Ovary (tissue), 3 donors: ENCODE data around the gene TST.

Source experiments
- CTCF ChIP-seq, 3 donors: fragments of 450-650 bp in 2 of 3; fragments of 200-600 bp in 1 of 3; IDR thresholded peaks; one replicate each; pipeline versions ENCODE4 v1.5.1 to v1.8.0; 2016 to 2022; ENCODE audit warnings: antibody characterized with exemption in 3 of 3, mild to moderate bottlenecking in 1 of 3
- EP300 ChIP-seq: sonication (generic); formaldehyde crosslinking; IDR thresholded peaks from one replicate; pipeline ENCODE4 v1.6.1; 2017; ENCODE audit warnings: antibody characterized with exemption
- POLR2A ChIP-seq: fragments of 450-650 bp; IDR thresholded peaks from one replicate; pipeline ENCODE4 v1.6.1; 2017; ENCODE audit warnings: antibody characterized with exemption, mild to moderate bottlenecking, moderate library complexity
- donor health status: DM: no; HTN: no; CAD: no.

DNA sequence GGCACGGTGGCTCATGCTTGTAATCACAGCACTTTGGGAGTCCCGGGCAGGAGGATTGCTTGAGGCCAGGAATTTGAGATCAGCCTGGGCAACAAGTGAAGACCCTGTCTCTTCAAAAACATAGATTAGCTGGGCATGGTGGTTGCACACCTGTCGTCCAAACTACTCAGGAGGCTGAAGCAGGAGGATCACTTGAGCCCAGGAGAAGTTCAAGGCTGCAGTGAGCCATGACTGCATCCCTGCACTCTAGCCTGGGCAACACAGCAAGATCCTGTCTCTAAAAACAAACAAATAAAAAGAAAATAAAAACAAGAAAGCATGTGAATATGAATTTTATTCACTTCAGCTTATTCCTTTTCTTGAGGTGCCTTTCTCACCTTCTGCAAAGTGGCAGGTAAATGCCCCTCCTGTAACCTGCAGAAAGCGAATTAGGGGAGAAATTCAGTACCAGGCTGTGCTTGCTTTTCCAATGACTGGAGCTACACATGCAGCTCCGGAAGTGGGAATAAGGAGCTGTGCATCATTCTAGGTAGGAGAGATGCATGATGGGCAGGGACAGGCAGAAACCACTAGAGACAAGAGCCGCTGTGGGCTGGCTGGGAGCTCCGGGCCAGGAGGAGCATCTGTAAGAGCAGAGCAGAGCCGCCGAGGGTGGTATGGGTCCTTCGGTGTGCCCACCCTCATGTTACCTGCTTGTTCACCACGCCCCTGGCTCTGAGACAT lies 17.6 kb upstream of the TST start:
- TF ChIP-seq CTCF (IDR thresholded peaks at IDR 0.05), result no peak
- TF ChIP-seq POLR2A, result no peak
- no peak for TF ChIP-seq EP300
